COLO829 (cell line): Measurements from ENCODE around the gene NCKAP1.
"Not testable (repeated sequence)": the region's sequence is repeated elsewhere in the genome, so short reads cannot be mapped to it uniquely, and the experiment has no call there.

Experiments
- DNase-seq: peaks from one replicate; pipeline ENCODE4 v3.0.0; 2012; ENCODE audit warnings: low spot score

NCKAP1 gene

GRCh38 chr2:182907081-182907830, 131.0 kb downstream of the NCKAP1 start:
- DNase-seq = no peak

GRCh38 chr2:182906454-182906853, 131.8 kb downstream of the NCKAP1 start:
- no peak for DNase-seq

- no peak for DNase-seq
These were observed 133.4 kb downstream of the NCKAP1 start for GRCh38 chr2:182904844-182905243.

- DNase-seq = no peak
These were observed 134.7 kb downstream of the NCKAP1 start for GRCh38 chr2:182903566-182903965.

GRCh38 chr2:182901748-182902147, 136.5 kb downstream of the NCKAP1 start:
- DNase-seq = no peak

- no peak for DNase-seq
These were observed 139.5 kb downstream of the NCKAP1 start for GRCh38 chr2:182898718-182899117.

- no peak for DNase-seq
These were observed 141.1 kb downstream of the NCKAP1 start for GRCh38 chr2:182897137-182897536.

GRCh38 chr2:182895798-182896197, 142.5 kb downstream of the NCKAP1 start:
- no peak for DNase-seq

GRCh38 chr2:182895169-182895568, 143.1 kb downstream of the NCKAP1 start:
- DNase-seq = no peak

GRCh38 chr2:182894174-182894573, 144.1 kb downstream of the NCKAP1 start:
- DNase-seq = no peak

- DNase-seq = no peak
These were observed 144.6 kb downstream of the NCKAP1 start for GRCh38 chr2:182893666-182894065.

- DNase-seq = not testable (repeated sequence)
These were observed 145.2 kb downstream of the NCKAP1 start for GRCh38 chr2:182893035-182893434.

- DNase-seq = no peak
These were observed 146.6 kb downstream of the NCKAP1 start for GRCh38 chr2:182891611-182892010.

GRCh38 chr2:182890773-182891378, 147.4 kb downstream of the NCKAP1 start:
- no peak for DNase-seq

- DNase-seq = no peak
These were observed 148.0 kb downstream of the NCKAP1 start for GRCh38 chr2:182890305-182890704.

GRCh38 chr2:182887753-182888415, 150.4 kb downstream of the NCKAP1 start:
- DNase-seq = no peak

- DNase-seq = no peak
These were observed 151.2 kb downstream of the NCKAP1 start for GRCh38 chr2:182887093-182887492.

- no peak for DNase-seq
These were observed 152.5 kb downstream of the NCKAP1 start for GRCh38 chr2:182885771-182886170.

GRCh38 chr2:182883451-182883850, 154.8 kb downstream of the NCKAP1 start:
- no peak for DNase-seq

GRCh38 chr2:182880100-182880499, 158.2 kb downstream of the NCKAP1 start:
- not testable (repeated sequence) for DNase-seq

- DNase-seq = not testable (repeated sequence)
These were observed 161.6 kb downstream of the NCKAP1 start for GRCh38 chr2:182876653-182877052.

GRCh38 chr2:182870227-182870626, 168.0 kb downstream of the NCKAP1 start:
- DNase-seq = no peak
